ENCODE results near the gene OSBPL2.

OSBPL2 gene

DNA sequence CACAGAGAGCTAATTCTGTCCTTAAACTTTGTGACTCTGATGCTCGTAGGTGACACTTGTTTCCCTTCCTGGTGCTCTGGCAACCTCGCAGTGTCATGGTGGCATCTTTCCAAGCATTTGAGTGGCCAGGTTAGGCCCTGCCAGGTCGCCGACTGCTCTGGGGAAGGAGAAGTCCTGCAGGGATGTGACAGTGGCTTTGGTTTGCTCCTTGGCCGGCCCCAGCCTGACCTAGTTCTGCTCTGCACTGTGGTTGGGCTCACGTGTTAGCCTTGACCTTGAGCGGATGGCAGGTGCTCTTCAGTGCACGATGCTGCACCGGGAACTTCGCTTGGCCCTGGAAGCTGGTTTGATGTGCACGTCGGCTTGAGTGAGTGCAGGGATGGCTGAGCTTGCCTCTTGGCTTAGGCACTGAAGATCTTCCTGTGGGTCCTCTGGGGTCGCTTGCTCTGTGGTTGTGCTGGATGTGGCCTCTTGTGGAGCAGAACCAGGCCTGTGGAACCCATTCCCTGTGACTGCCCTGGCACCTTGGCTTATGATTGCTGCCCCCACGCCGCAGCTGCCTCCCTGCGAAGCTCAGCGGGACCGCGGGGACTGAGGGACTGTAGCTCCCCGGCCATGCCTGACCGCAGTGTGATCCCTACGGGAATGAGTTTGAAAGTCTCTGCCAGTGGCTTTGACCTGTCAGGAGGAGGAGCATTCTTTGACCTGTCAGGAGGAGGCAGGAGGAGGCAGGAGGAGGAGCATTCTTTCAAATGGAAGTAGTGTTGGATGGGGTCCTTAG is 8.7 kb downstream of the OSBPL2 start:
- Histone ChIP-seq H3K27ac (ENCODE audit: low read depth, low read length) (no peak overlapping the region), H3K23ac (ENCODE audit: low read length) (no peak overlapping the region), H3K27me3 (ENCODE audit: insufficient read depth, low read length) (no peaks in the 10 kb centered on the region), H3K4ac (ENCODE audit: low read depth, low read length) (peak overlapping the region; percentile 13), H3K79me1 (ENCODE audit: low read length) (no peaks in the 10 kb centered on the region), H3K14ac (ENCODE audit: low read length) (no peak overlapping the region), H2BK5ac (ENCODE audit: low read depth, low read length, poor library complexity) (no peak overlapping the region), H2AFZ (ENCODE audit: insufficient read depth, low read length, poor library complexity) (no peak overlapping the region), H2BK120ac (ENCODE audit: insufficient read depth, low read length, poor library complexity) (no peak overlapping the region), H3K4me1 (ENCODE audit: control insufficient read depth in 1 of 2, insufficient read depth in 2 of 2, low read length in 2 of 2) (no peaks in the 10 kb centered on the region), H3K9me3 (ENCODE audit: insufficient read depth, low read depth, low read length) (no peaks in the 10 kb centered on the region), H2AK5ac (ENCODE audit: low read length) (no peak overlapping the region), H3K9ac (ENCODE audit: low read length) (no peak overlapping the region), H3K79me2 (ENCODE audit: control insufficient read depth, insufficient read depth, low read length, poor library complexity) (peaks cover 5% of the 10 kb centered on the region), H3K4me3 (ENCODE audit: low read depth, low read length) (no peak overlapping the region), H4K12ac (ENCODE audit: low read depth, low read length) (no peak overlapping the region), H3K4me2 (ENCODE audit: low read length) (no peak overlapping the region), H4K91ac (ENCODE audit: low read depth, low read length) (no peak overlapping the region), H2BK12ac (ENCODE audit: low read length) (no peak overlapping the region), H3K18ac (ENCODE audit: low read length) (no peak overlapping the region), H4K8ac (ENCODE audit: low read depth, low read length) (no peak overlapping the region), H3K36me3 (ENCODE audit: control insufficient read depth in 1 of 2, insufficient read depth in 2 of 2, low read length in 2 of 2) (peaks cover 21 to 23% of the 10 kb centered on the region in 2 experiments)
- no peak for DNase-seq
- WGBS (ENCODE audit: extremely low coverage, insufficient coverage, insufficient read length), result no CpG with 5 or more reads among the region's 22 CpGs

DNA sequence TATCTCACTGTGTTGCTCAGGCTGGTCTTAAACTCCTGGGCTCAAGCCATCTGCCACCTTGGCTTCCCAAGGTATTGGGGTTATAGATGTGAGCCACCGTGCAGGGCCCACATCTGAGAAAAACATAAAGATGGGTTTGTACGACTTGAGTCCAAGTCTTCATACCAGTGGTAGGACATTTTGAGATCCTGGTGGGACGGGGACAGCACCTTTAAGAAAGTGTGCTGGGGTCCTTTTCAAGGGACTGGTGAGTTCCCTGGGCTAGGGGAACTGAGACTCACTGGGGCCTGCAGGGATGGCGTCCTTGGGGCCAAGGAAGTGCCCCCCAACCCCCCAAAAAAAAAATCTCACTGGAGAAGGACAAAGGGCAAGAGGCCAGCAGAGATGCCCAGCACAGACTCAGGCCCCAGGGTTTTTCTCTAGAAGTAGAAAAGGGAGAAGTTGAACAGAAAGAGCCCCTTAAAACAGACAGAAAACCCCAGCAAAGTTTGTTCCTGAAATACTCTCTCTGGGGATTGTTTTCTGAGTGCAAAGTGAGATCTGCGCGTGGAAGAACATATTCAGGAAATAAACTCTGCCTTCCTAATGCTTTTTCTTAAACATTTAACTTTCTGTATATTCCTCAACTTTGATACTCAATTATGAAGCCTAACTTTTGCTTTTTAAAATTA is 10.7 kb downstream of the OSBPL2 start:
- Histone ChIP-seq H3K4me1 (ENCODE audit: control insufficient read depth in 1 of 2, insufficient read depth in 2 of 2, low read length in 2 of 2) (no peaks in the 10 kb centered on the region), H3K9me3 (ENCODE audit: insufficient read depth, low read depth, low read length) (no peaks in the 10 kb centered on the region), H3K27me3 (ENCODE audit: insufficient read depth, low read length) (no peaks in the 10 kb centered on the region), H3K79me1 (ENCODE audit: low read length) (no peaks in the 10 kb centered on the region), H2AK5ac (ENCODE audit: low read length) (no peak overlapping the region), H3K4ac (ENCODE audit: low read depth, low read length) (peak overlapping the region; percentile 24), H3K18ac (ENCODE audit: low read length) (no peak overlapping the region), H3K9ac (ENCODE audit: low read length) (no peak overlapping the region), H2BK12ac (ENCODE audit: low read length) (no peak overlapping the region), H4K12ac (ENCODE audit: low read depth, low read length) (no peak overlapping the region), H3K36me3 (ENCODE audit: control insufficient read depth in 1 of 2, insufficient read depth in 2 of 2, low read length in 2 of 2) (peaks cover 14 to 15% of the 10 kb centered on the region in 2 experiments), H3K79me2 (ENCODE audit: control insufficient read depth, insufficient read depth, low read length, poor library complexity) (peaks cover 2% of the 10 kb centered on the region), H2AFZ (ENCODE audit: insufficient read depth, low read length, poor library complexity) (no peak overlapping the region), H3K27ac (ENCODE audit: low read depth, low read length) (no peak overlapping the region), H2BK120ac (ENCODE audit: insufficient read depth, low read length, poor library complexity) (no peak overlapping the region), H3K4me3 (ENCODE audit: low read depth, low read length) (no peak overlapping the region), H4K91ac (ENCODE audit: low read depth, low read length) (no peak overlapping the region), H2BK5ac (ENCODE audit: low read depth, low read length, poor library complexity) (no peak overlapping the region), H3K23ac (ENCODE audit: low read length) (no peak overlapping the region), H3K14ac (ENCODE audit: low read length) (no peak overlapping the region), H3K4me2 (ENCODE audit: low read length) (no peak overlapping the region), H4K8ac (ENCODE audit: low read depth, low read length) (no peak overlapping the region)
- WGBS (ENCODE audit: extremely low coverage, insufficient coverage, insufficient read length), result no CpG with 5 or more reads among the region's 6 CpGs
- DNase-seq, result no peak

DNA sequence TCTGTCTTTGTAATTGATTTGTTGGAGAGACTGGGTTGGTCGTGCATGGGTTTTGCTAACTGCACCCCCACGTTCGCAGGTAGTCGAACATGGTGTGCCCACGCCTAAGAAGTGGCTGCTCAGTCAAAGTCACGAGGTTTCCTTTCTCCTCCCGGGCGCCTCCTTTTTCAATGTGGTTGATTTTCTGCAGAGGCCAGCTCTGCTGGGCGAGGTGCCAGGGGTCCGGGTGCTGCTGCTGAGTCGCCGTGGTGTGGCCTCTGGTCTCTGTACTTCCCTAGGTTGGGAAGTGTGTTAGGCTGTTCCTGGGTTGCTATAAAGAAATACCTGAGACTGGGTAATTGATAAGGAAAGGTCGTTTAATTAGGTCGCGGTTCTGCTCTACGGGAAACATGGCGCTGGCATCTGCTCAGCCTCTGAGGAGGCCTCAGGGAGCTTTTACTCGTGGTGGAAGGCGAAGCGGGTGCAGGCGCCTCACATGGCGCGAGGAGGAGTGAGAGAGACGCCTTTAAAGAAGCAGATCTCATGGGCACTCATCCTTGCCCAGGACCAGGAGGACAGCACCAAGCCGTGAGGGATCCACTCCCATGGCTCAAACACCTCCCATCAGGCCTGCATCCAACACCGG is 14.1 kb downstream of the OSBPL2 start:
- Histone ChIP-seq H2AFZ (ENCODE audit: insufficient read depth, low read length, poor library complexity) (no peak overlapping the region), H2BK5ac (ENCODE audit: low read depth, low read length, poor library complexity) (no peak overlapping the region), H3K4ac (ENCODE audit: low read depth, low read length) (no peak overlapping the region), H3K9me3 (ENCODE audit: insufficient read depth, low read depth, low read length) (no peaks in the 10 kb centered on the region), H3K27ac (ENCODE audit: low read depth, low read length) (no peak overlapping the region), H3K36me3 (ENCODE audit: control insufficient read depth in 1 of 2, insufficient read depth in 2 of 2, low read length in 2 of 2) (peaks cover 19 to 21% of the 10 kb centered on the region in 2 experiments), H3K4me3 (ENCODE audit: low read depth, low read length) (no peak overlapping the region), H4K12ac (ENCODE audit: low read depth, low read length) (no peak overlapping the region), H3K14ac (ENCODE audit: low read length) (no peak overlapping the region), H3K27me3 (ENCODE audit: insufficient read depth, low read length) (no peaks in the 10 kb centered on the region), H3K23ac (ENCODE audit: low read length) (no peak overlapping the region), H2AK5ac (ENCODE audit: low read length) (no peak overlapping the region), H2BK120ac (ENCODE audit: insufficient read depth, low read length, poor library complexity) (no peak overlapping the region), H4K91ac (ENCODE audit: low read depth, low read length) (no peak overlapping the region), H3K4me2 (ENCODE audit: low read length) (no peak overlapping the region), H3K18ac (ENCODE audit: low read length) (no peak overlapping the region), H3K79me2 (ENCODE audit: control insufficient read depth, insufficient read depth, low read length, poor library complexity) (no peaks in the 10 kb centered on the region), H3K4me1 (ENCODE audit: control insufficient read depth in 1 of 2, insufficient read depth in 2 of 2, low read length in 2 of 2) (no peaks in the 10 kb centered on the region), H3K9ac (ENCODE audit: low read length) (no peak overlapping the region), H2BK12ac (ENCODE audit: low read length) (no peak overlapping the region), H4K8ac (ENCODE audit: low read depth, low read length) (no peak overlapping the region), H3K79me1 (ENCODE audit: low read length) (no peaks in the 10 kb centered on the region)
- no CpG with 5 or more reads among the region's 26 CpGs for WGBS (ENCODE audit: extremely low coverage, insufficient coverage, insufficient read length)
- no peak for DNase-seq

DNA sequence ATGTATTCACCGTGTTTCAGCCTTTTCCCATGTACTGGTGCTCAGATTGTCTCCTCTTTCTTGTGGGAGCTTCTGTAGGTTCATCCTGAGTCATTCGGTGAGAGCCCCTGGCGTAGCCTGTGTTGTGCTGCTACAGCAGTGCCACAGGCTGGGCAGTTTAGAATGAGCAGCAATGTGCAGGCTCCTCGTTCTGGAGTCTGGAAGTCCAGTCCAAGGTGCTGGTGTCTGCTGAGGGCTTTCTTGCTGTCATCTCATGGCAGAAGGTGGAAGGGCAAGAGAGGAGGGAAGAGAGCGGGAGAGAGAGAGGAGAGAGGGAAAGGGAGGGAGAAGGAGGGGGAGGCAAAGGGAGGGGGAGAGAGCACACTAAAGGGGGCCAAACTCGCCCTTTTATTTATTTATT is 15.1 kb downstream of the OSBPL2 start:
- Histone ChIP-seq H3K27me3 (ENCODE audit: insufficient read depth, low read length) (no peaks in the 10 kb centered on the region), H3K23ac (ENCODE audit: low read length) (peak overlapping the region; percentile 18), H3K79me1 (ENCODE audit: low read length) (no peaks in the 10 kb centered on the region), H3K18ac (ENCODE audit: low read length) (no peak overlapping the region), H2BK12ac (ENCODE audit: low read length) (no peak overlapping the region), H3K27ac (ENCODE audit: low read depth, low read length) (no peak overlapping the region), H2BK120ac (ENCODE audit: insufficient read depth, low read length, poor library complexity) (no peak overlapping the region), H2AK5ac (ENCODE audit: low read length) (no peak overlapping the region), H3K4ac (ENCODE audit: low read depth, low read length) (no peak overlapping the region), H3K4me3 (ENCODE audit: low read depth, low read length) (no peak overlapping the region), H4K12ac (ENCODE audit: low read depth, low read length) (no peak overlapping the region), H3K9ac (ENCODE audit: low read length) (no peak overlapping the region), H2BK5ac (ENCODE audit: low read depth, low read length, poor library complexity) (no peak overlapping the region), H4K91ac (ENCODE audit: low read depth, low read length) (no peak overlapping the region), H3K36me3 (ENCODE audit: control insufficient read depth in 1 of 2, insufficient read depth in 2 of 2, low read length in 2 of 2) (peaks cover 22 to 23% of the 10 kb centered on the region in 2 experiments), H3K14ac (ENCODE audit: low read length) (no peak overlapping the region), H3K79me2 (ENCODE audit: control insufficient read depth, insufficient read depth, low read length, poor library complexity) (no peaks in the 10 kb centered on the region), H4K8ac (ENCODE audit: low read depth, low read length) (no peak overlapping the region), H3K4me2 (ENCODE audit: low read length) (no peak overlapping the region), H2AFZ (ENCODE audit: insufficient read depth, low read length, poor library complexity) (no peak overlapping the region), H3K9me3 (ENCODE audit: insufficient read depth, low read depth, low read length) (no peaks in the 10 kb centered on the region), H3K4me1 (ENCODE audit: control insufficient read depth in 1 of 2, insufficient read depth in 2 of 2, low read length in 2 of 2) (no peaks in the 10 kb centered on the region)
- WGBS (ENCODE audit: extremely low coverage, insufficient coverage, insufficient read length), result no CpG with 5 or more reads among the region's 6 CpGs
- no peak for DNase-seq

Measured in trophoblast cell (in vitro differentiated cells and primary cell).